ENCODE data around the gene SORBS1.

Gene SORBS1

DNA sequence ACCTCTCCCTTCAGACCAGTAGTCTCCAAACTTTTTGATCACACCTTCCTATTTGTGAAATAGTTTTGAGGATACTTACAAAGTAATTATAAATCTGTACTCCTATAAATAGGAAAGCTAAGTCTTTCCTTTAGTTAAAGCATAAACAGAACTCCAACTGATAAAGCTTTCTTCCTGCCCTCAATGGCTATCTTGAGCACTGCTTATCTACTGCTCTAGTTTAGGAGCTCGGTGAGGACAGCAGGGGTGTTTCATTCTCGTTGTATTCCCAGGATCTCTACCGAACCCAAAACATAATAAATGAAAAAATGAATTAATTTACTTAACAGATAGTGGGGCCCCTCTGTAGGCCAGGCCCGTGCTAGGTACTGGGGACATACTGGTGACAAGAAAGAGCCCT, 17.7 kb downstream of the SORBS1 start:
- no peak for DNase-seq
- intact Hi-C loops (cut with DNase I) = no loop called here

- intact Hi-C loops (cut with DNase I) = no loop called here
- DNase-seq = no peak
These were observed 18.4 kb downstream of the SORBS1 start for GRCh38 chr10:95542761-95543160.

DNA sequence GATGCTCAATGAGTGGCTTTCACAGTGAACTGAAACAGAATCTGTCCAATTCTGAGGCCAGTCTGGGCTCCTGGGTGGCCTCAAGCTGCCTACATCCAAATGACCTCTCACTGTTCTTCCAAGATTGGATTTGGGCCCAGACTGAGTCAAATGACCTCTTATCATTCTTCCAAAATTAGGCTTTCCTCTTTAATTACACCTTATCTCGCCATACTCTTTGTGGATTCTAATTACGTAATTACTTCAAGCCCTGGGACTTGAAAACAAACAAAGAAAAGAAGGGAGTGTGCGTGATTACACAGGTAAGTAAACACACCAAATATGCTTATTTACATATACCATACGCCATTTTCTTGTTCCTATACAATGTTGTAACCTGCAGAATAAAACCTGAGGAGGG, 18.8 kb downstream of the SORBS1 start:
- intact Hi-C loops (cut with DNase I) = no loop called here

DNA sequence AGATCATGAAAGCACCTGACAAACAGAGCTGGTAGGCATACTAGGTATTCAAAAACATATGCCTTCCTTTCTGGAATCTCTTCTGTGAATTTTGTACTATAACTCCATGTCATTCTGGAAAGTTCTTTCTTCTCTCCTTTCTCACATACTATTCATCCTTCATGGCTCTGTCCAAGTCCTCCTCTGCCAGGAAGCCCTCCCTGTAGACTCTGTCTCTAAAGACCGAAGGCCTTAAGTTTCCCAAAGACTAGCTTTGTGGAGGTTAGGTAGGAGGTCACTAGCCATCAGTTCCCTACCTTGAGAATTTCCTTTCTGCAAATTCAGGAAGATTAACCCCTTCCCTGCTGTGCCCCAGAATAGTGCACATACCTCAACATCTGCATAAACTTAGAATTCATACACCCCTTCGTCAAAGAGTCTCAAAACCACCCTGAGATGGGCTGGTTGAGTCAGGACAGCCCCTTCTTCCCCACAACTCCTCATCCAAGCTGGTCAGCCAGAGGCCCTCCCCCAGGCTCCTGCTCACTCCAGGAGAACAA, 20.6 kb downstream of the SORBS1 start:
- DNase-seq = no peak

More for the DNA sequence above, 18.8 kb downstream of the SORBS1 start:
- no peak for DNase-seq

DNA sequence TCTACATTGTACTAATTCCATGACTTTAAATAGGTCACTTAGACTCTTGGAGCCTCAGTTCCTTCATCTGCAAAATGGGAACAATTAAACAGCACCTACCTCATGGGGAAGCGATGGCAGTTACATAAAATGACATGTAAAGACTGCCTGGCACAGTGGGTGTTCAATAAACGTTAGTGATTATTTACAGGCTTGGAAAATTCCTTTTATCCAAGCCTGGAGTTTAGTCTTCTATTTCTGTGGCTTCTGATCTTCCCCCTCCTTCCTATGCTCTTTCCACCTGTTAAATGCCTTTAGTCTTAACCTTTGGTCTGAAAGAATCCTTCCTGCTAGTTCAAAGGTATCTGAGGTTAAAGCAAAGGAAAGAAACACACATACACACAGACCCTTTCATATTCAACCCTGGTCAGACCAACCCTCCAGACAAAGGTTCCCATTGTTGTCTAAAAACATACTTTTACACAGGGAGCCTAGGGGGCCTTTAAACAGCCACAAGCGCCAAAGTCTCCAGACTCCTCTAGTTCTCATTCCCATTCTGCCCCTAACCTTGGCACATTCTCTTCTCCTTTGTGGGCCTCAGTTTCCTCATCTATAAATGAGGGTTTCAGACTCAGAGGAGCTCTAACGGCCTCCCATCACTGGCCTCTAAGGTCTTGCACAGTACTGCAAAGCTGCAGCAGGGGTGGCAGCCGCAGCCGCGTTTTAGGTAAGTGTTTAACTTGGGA, 21.4 kb downstream of the SORBS1 start:
- intact Hi-C loops (cut with DNase I) = no loop called here

More for the DNA sequence above, 20.6 kb downstream of the SORBS1 start:
- intact Hi-C loops (cut with DNase I) = no loop called here

DNA sequence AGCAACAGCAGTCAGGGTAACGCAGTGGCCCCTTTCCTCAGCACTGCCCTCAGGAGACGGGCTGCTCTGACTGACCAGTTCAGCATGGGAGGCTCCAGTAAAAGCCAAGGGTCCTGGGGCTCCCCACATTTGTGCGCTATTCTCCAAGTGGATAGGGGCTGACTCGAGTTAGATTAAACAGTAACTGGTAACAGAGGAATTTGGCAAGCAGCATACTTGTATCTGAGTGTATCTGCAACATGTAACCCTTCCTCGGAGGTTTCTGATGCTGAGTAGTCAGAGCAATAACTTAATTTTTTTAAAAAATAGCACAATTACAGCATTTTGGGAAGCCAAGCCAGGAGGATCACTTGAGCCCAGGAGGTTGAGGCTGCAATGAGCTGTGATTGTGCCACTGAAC, 22.8 kb downstream of the SORBS1 start:
- intact Hi-C loops (cut with DNase I) = no loop called here
- DNase-seq = no peak

More for the DNA sequence above, 21.4 kb downstream of the SORBS1 start:
- DNase-seq = no peak

- intact Hi-C loops (cut with DNase I) = no loop called here
These were observed 23.6 kb downstream of the SORBS1 start for GRCh38 chr10:95537542-95537927.

GRCh38 chr10:95536894-95537541, 24.2 kb downstream of the SORBS1 start:
- no peak for DNase-seq
- intact Hi-C loops (cut with DNase I) = no loop called here

More at GRCh38 chr10:95537542-95537927, 23.6 kb downstream of the SORBS1 start:
- DNase-seq = no peak

DNA sequence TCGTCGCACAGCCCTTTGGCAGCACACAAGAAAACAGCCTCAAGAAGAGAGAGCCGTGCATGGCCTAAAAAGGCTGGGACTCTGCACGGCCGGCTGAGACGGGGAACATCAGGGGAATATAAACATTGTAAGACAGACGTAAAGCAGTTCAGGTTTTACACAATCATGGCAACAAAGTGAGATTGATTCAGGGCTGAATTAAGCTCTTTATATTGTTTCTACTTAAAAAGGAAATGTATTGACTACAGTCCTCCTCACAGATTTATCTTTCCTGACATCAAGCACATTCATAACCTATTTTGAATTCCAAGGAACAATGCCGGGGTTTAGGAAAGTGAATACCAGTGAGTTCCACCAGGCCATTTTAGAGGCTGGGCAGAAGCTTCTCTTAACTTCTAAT, 25.2 kb downstream of the SORBS1 start:
- no peak for DNase-seq
- intact Hi-C loops (cut with DNase I) = no loop called here

- intact Hi-C loops (cut with DNase I) = no loop called here
- no peak for DNase-seq
These were observed 25.6 kb downstream of the SORBS1 start for GRCh38 chr10:95535526-95535925.

GRCh38 chr10:95533590-95533989, 27.6 kb downstream of the SORBS1 start:
- intact Hi-C loops (cut with DNase I) = no loop called here
- no peak for DNase-seq

GRCh38 chr10:95532536-95532935, 28.6 kb downstream of the SORBS1 start:
- DNase-seq = no peak
- intact Hi-C loops (cut with DNase I) = no loop called here

GRCh38 chr10:95531994-95532399, 29.2 kb downstream of the SORBS1 start:
- intact Hi-C loops (cut with DNase I) = no loop called here
- DNase-seq = no peak

DNA sequence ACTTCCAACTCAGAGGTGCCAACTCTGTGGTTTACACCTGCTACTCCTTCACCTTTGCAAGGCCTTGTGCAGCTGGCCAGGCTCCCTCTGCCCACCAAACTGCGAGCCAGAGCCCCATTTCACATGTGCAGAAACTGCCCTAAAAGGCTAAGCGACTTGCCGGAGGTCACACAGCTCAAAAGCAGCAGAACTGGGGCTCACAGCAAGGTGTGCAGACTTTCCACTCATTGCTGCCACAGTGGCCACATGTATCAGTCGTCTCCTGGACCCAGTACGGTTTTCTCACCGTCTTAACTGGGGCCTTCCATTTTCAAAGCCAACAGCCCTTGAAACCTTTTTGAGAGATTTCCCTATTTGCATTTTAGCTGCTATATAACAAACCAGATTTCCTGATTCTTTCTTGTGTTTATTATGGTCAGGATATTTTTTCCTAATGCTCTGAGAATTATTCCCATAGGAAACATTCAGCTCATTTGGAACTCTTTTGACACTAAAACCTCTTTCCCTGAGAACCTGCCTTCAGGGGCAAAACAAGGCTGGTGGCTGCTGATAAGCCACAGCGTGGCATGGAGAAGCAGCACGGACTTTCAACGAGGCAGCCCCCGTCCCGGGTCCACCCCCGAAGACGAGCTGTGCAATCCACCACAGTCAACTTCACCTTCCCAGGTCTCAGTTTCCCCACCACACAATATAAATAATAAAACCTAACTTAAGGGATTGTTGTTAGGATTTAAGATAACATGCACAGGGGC, 29.9 kb downstream of the SORBS1 start:
- intact Hi-C loops (cut with DNase I) = no loop called here

GRCh38 chr10:95530561-95530960, 30.6 kb downstream of the SORBS1 start:
- no peak for DNase-seq
- intact Hi-C loops (cut with DNase I) = no loop called here

More for the DNA sequence above, 29.9 kb downstream of the SORBS1 start:
- no peak for DNase-seq

GRCh38 chr10:95530029-95530428, 31.1 kb downstream of the SORBS1 start:
- intact Hi-C loops (cut with DNase I) = no loop called here
- DNase-seq = no peak

DNA sequence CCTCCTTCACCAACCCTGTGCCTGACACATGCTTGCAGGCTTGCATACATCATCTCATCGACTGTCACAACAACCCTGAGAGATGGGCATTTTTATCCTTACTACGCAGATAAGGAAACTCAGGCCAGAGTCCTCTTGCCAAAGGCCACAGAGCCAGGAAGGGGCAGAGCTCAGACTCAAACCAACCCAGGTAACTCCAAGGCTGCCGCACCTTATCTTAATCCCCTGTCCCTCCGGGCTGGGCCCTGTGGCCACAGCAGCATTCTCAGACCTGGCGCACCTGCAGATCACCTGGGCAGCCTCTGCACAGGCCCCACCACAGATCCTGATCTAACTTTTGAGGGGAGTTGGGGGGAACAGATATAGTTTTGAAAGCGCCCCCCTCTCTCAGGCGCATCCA, 35.1 kb downstream of the SORBS1 start:
- no peak for DNase-seq
- intact Hi-C loops (cut with DNase I) = no loop called here

DNA sequence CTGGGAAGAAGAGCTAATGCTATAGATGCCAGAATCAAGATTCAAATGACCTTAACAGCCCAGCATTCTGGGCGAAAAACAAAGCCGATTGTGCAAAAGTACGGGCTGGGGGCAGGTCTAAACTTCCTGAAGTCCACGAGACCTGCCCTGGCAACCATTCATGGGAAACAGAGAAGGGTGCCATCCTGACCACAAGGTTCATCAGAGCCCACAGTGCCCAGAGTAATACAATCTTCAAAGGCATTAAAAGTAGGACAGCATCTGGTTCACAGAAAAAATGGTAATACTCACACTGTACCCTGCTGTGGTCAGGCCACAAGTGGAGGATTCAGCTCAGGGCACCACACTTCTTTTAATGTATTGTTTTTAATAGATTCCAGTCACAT, 36.1 kb downstream of the SORBS1 start:
- DNase-seq = no peak
- intact Hi-C loops (cut with DNase I) = no loop called here

- intact Hi-C loops (cut with DNase I) = no loop called here
- DNase-seq = no peak
These were observed 36.7 kb downstream of the SORBS1 start for GRCh38 chr10:95524358-95525032.

GRCh38 chr10:95522117-95522516, 39.1 kb downstream of the SORBS1 start:
- intact Hi-C loops (cut with DNase I) = no loop called here
- DNase-seq = no peak

- no peak for DNase-seq
These were observed 40.6 kb downstream of the SORBS1 start for GRCh38 chr10:95520617-95521016.

More at GRCh38 chr10:95520617-95521016, 40.6 kb downstream of the SORBS1 start:
- intact Hi-C loops (cut with DNase I) = no loop called here
